Naive B cell (primary cell): ENCODE measurements around the gene CLIC4. TPM values are rescaled to one million over a fixed set of nuclear protein-coding genes. Genes with fewer than 3 reads are reported as not detected.
"Not testable (repeated sequence)": the region's sequence is repeated elsewhere in the genome, so short reads cannot be mapped to it uniquely, and the experiment has no call there.

ENCODE experiments used
- ATAC-seq, 2 donors: fragments of 150-1000 bp; cut with Tn5 transposase; 2 replicates each; pipeline ENCODE4 v1.10.0; 2021; ENCODE audit warnings: low read depth in 2 of 2, mild to moderate bottlenecking in 2 of 2, moderate library complexity in 2 of 2
- DNase-seq: peaks from one replicate; pipeline ENCODE4 v3.0.0; 2022
- H3K27ac Mint-ChIP-seq, 6 donors: one replicate each; pipeline ENCODE4 v1.8.0; 2020 to 2022; ENCODE audit warnings: mild to moderate bottlenecking in 6 of 6, mixed read lengths in 6 of 6, moderate library complexity in 5 of 6, inconsistent platforms in 2 of 6
- H3K27me3 Mint-ChIP-seq, 3 donors: one replicate each; pipeline ENCODE4 v1.8.0; 2021 to 2022; ENCODE audit warnings: mixed read lengths in 3 of 3, mild to moderate bottlenecking in 1 of 3
- H3K36me3 Mint-ChIP-seq, 2 donors: one replicate each; pipeline ENCODE4 v1.8.0; 2020 to 2022; ENCODE audit warnings: mixed read lengths in 2 of 2, inconsistent platforms in 1 of 2, mild to moderate bottlenecking in 1 of 2
- H3K4me1 Mint-ChIP-seq, 3 donors: one replicate each; pipeline ENCODE4 v1.8.0; 2020 to 2022; ENCODE audit warnings: mixed read lengths in 3 of 3, inconsistent platforms in 1 of 3, mild to moderate bottlenecking in 1 of 3, moderate library complexity in 1 of 3
- H3K4me3 Mint-ChIP-seq, 8 donors: one replicate each; pipeline ENCODE4 v1.8.0; 2020 to 2022; ENCODE audit warnings: mild to moderate bottlenecking in 8 of 8, mixed read lengths in 8 of 8, moderate library complexity in 8 of 8, inconsistent platforms in 2 of 8
- H3K9me3 Mint-ChIP-seq, 7 donors: one replicate each; pipeline ENCODE4 v1.8.0; 2020 to 2022; ENCODE audit warnings: mixed read lengths in 7 of 7, mild to moderate bottlenecking in 5 of 7, inconsistent platforms in 2 of 7, moderate library complexity in 1 of 7
- polyA plus RNA-seq, 6 donors: library from polyadenylated mRNA; unstranded; fragments of 300-500 nt; fragmentation: Illumina TruSeq; gene quantifications; one replicate each; pipeline ENCODE4 v1.2.3, GENCODE V29; 2021; ENCODE audit warnings: low read depth in 6 of 6

The CLIC4 gene
- polyA plus RNA-seq, 6 donors from 2014 or later: 76.7 to 108 (median 92.1) TPM

- ATAC-seq (no peak), DNase-seq (no peak)
- peaks cover 9 to 13% of the 10 kb centered on the region in 2 donors for H3K36me3 Mint-ChIP-seq
- no peak overlapping the region for H3K27ac Mint-ChIP-seq
- H3K27me3 Mint-ChIP-seq: no peaks in the 10 kb centered on the region
- H3K9me3 Mint-ChIP-seq: peaks cover 0 to 4% (median 0%) of the 10 kb centered on the region in 7 donors
- H3K4me3 Mint-ChIP-seq: no peak overlapping the region
- peaks cover 31 to 38% (median 34%) of the 10 kb centered on the region in 3 donors for H3K4me1 Mint-ChIP-seq
Observed at GRCh38 chr1:24796524-24796923, 51.3 kb downstream of the CLIC4 start.

DNA sequence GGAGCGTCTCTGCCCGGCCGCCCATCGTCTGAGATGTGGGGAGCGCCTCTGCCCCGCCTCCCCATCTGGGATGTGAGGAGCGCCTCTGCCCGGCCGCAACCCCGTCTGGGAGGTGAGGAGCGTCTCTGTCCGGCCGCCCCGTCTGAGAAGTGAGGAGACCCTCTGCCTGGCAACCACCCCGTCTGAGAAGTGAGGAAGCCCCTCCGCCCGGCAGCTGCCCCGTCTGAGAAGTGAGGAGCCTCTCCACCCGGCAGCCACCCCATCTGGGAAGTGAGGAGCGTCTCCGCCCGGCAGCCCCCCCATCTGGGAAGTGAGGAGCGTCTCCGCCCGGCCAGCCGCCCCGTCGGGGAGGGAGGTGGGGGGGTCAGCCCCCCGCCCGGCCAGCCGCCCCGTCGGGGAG is 54.0 kb downstream of the CLIC4 start:
- DNase-seq, H3K4me3 Mint-ChIP-seq, H3K27me3 Mint-ChIP-seq, ATAC-seq, H3K9me3 Mint-ChIP-seq, H3K27ac Mint-ChIP-seq: not testable (repeated sequence)
- peaks cover 23 to 34% (median 28%) of the 10 kb centered on the region in 3 donors for H3K4me1 Mint-ChIP-seq
- peaks cover 9 to 13% of the 10 kb centered on the region in 2 donors for H3K36me3 Mint-ChIP-seq

- H3K4me1 Mint-ChIP-seq: peaks cover 17 to 39% (median 27%) of the 10 kb centered on the region in 3 donors
- H3K27ac Mint-ChIP-seq: peak overlapping the region; percentile 40 to 94 (median 78)
Observed at GRCh38 chr1:24801176-24801575, 55.9 kb downstream of the CLIC4 start.

DNA sequence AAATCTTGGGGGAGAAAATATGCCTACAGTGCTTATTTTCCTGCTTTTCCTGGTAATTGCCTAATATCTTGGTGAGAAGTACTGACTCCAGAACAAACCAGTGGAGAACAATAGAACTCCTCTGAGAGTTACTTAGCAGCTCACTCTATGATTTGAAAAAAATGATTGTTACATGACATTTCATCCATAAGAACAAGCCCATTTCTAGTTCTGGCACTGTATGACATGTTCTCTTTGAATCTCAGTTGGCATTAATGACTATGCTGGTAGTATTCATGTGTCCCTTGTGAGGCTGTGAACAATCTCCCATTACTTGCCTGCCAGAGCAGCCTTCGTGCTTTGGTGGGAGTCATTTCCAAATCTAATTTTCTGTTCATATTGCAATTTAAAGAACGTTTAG is 58.0 kb downstream of the CLIC4 start:
- Mint-ChIP-seq H3K27ac (peak overlapping the region in 4 of 6 donors; percentile 28 to 73 (median 56)), H3K4me3 (no peak overlapping the region), H3K9me3 (peaks cover 0 to 5% (median 1%) of the 10 kb centered on the region in 7 donors), H3K27me3 (no peaks in the 10 kb centered on the region), H3K36me3 (peaks cover 4 to 19% of the 10 kb centered on the region in 2 donors), H3K4me1 (peaks cover 23 to 56% (median 33%) of the 10 kb centered on the region in 3 donors)
- ATAC-seq: no peak
- no peak for DNase-seq

More at GRCh38 chr1:24801176-24801575, 55.9 kb downstream of the CLIC4 start:
- ATAC-seq (peak; percentile 74 to 81), DNase-seq (peak; percentile 15)
- H3K9me3 Mint-ChIP-seq: peaks cover 0 to 6% (median 1%) of the 10 kb centered on the region in 7 donors
- peaks cover 13 to 20% of the 10 kb centered on the region in 2 donors for H3K36me3 Mint-ChIP-seq
- H3K4me3 Mint-ChIP-seq: peak overlapping the region in 5 of 8 donors; percentile 3 to 87 (median 49)
- no peaks in the 10 kb centered on the region for H3K27me3 Mint-ChIP-seq

GRCh38 chr1:24803987-24804530 is 58.8 kb downstream of the CLIC4 start:
- Mint-ChIP-seq H3K27me3 (no peaks in the 10 kb centered on the region), H3K36me3 (peaks cover 0 to 16% of the 10 kb centered on the region in 2 donors), H3K4me1 (peaks cover 23 to 64% (median 33%) of the 10 kb centered on the region in 3 donors), H3K9me3 (peaks cover 0 to 4% (median 0%) of the 10 kb centered on the region in 7 donors), H3K27ac (peak overlapping the region in 1 of 6 donors; percentile 39), H3K4me3 (no peak overlapping the region)
- no peak for ATAC-seq
- no peak for DNase-seq

DNA sequence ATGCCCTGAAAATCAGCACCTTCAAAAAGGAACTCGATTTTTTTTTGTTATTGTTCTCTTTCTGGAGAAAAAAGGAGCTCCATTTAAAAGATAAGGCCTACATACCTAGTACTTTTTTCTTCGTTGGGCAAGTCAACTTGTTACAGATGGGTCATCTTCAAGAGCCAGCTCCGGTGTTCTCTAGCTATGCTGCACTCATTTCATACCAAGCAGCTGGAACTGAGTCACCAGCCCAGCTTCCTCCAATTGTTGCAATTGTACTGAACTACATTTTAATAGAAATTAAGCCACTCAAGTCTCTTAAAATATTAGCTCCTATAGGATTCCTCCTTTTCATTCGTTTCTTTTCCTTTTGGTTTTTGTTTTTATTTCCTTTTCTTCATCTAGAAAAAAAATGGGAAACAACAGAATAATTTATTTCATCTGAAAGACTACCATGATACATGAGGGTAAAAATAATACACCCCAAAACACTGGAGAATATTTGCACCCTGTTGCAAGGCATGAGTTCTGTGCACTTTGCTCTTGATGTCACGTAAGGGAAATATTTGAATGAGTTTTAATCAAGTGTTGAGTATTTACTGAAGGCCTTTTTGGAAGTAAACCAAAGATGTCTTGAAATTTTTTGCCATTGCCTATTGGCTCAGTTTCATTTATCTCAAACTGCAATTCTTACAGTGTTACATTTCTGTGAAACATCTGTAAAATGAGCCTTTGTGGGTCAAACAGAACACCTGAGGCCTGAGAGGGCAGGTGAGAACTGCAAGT is 60.5 kb downstream of the CLIC4 start:
- H3K4me1 Mint-ChIP-seq: peaks cover 29 to 77% (median 43%) of the 10 kb centered on the region in 3 donors
- ATAC-seq: no peak
- no peak for DNase-seq
- no peak overlapping the region for H3K4me3 Mint-ChIP-seq
- H3K9me3 Mint-ChIP-seq: peaks cover 0 to 3% (median 0%) of the 10 kb centered on the region in 7 donors
- H3K27ac Mint-ChIP-seq: peak overlapping the region in 4 of 6 donors; percentile 28 to 92 (median 66)
- H3K27me3 Mint-ChIP-seq: no peaks in the 10 kb centered on the region
- H3K36me3 Mint-ChIP-seq: peaks cover 0 to 16% of the 10 kb centered on the region in 2 donors

DNA sequence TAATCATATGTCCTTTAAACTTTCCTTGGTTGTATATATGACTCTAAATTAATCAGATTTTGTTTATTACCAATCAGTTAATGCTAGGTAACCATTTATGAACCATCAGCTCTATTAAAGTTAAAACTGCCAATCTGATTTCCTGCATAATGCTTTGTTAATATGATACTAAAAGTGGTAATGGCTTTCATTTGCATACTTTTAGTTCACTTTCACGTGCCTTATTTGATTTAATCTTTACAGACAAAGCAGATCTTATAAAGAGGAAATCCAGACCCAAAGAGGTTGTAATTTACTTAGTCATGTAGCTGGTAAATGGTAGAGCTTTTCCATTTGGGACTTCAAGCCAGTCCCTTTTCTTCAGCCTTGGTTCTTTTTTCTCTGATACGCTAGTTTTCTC is 61.3 kb downstream of the CLIC4 start:
- Mint-ChIP-seq H3K27ac (no peak overlapping the region), H3K27me3 (no peaks in the 10 kb centered on the region), H3K36me3 (peaks cover 0 to 16% of the 10 kb centered on the region in 2 donors), H3K9me3 (peaks cover 0 to 3% (median 0%) of the 10 kb centered on the region in 7 donors), H3K4me1 (peaks cover 24 to 71% (median 36%) of the 10 kb centered on the region in 3 donors), H3K4me3 (peak overlapping the region in 1 of 8 donors; percentile 56)
- DNase-seq: no peak
- ATAC-seq: no peak

GRCh38 chr1:24811494-24811893 is 66.2 kb downstream of the CLIC4 start:
- Mint-ChIP-seq H3K36me3 (peaks cover 11 to 16% of the 10 kb centered on the region in 2 donors), H3K4me1 (peaks cover 21 to 49% (median 28%) of the 10 kb centered on the region in 3 donors)
- not testable (repeated sequence) for H3K4me3 Mint-ChIP-seq, DNase-seq, ATAC-seq, H3K27ac Mint-ChIP-seq, H3K27me3 Mint-ChIP-seq, H3K9me3 Mint-ChIP-seq

DNA sequence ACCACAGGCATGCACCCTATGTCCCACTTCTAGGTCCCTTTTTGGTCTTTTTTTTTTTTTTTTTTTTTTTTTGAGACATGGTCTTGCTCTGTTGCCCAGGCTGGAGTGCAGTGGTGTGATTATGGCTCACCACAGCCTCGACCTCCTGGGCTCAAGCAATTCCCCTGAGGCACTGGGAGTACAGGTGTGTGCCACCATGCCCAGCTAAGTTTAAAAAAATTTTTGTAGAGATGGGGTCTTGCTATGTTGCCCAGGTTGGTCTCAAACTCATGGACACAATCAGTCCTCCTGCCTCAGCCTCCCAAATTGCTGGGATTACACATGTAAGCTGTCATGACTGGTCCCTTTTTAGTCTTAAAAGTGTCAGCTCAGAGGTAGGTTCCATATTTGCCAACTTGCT is 75.0 kb downstream of the CLIC4 start:
- peaks cover 15 to 18% of the 10 kb centered on the region in 2 donors for H3K36me3 Mint-ChIP-seq
- H3K4me1 Mint-ChIP-seq: peaks cover 38 to 75% (median 49%) of the 10 kb centered on the region in 3 donors
- H3K4me3 Mint-ChIP-seq: peak overlapping the region in 1 of 8 donors; percentile 71
- not testable (repeated sequence) for H3K9me3 Mint-ChIP-seq, DNase-seq, H3K27me3 Mint-ChIP-seq
- ATAC-seq: peak in 1 of 2 donors; percentile 18
- peak overlapping the region in 1 of 6 donors; percentile 54 for H3K27ac Mint-ChIP-seq

DNA sequence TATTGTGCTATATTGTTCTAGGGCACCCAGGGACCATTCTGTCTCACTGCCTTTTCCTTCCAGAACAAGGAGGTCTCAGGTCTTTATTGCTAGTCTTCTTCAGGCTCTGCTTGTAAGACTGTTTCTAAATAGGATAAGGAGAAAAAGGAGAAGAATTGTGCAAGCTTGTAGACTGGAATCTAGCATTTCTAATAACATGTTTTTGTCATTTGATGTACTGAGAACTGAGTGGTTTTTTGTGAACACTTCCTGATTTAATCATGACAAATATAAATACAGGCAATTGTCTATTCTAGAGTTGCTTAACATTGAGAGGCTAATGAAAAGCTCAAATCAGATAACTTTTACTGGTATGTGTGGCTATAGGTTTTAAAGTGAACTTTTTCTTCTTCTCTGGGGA is 77.6 kb downstream of the CLIC4 start:
- no peak for DNase-seq
- peak overlapping the region in 2 of 8 donors; percentile 18 to 35 for H3K4me3 Mint-ChIP-seq
- peaks cover 1 to 5% of the 10 kb centered on the region in 2 donors for H3K36me3 Mint-ChIP-seq
- no peaks in the 10 kb centered on the region for H3K27me3 Mint-ChIP-seq
- peak overlapping the region; percentile 0 to 72 (median 28) for H3K27ac Mint-ChIP-seq
- peaks cover 38 to 85% (median 63%) of the 10 kb centered on the region in 3 donors for H3K4me1 Mint-ChIP-seq
- no peak for ATAC-seq
- no peaks in the 10 kb centered on the region for H3K9me3 Mint-ChIP-seq

DNA sequence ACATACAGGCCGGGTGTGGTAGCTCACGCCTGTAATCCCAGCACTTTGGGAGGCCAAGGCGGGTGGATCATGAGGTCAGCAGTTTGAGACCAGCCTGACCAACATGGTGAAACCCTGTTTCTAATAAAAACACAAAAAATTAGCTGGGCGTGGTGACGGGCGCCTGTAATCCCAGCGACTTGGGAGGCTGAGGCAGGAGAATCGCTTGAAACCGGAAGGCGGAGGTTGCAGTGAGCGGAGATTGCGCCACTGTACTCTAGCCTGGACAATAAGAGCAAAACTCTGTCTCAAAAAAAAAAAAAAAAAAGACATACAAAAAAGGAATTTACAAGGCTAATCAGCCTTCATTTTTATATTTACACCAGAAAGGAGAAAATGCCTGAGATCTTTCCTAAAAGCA is 78.2 kb downstream of the CLIC4 start:
- H3K36me3 Mint-ChIP-seq, H3K4me3 Mint-ChIP-seq, ATAC-seq, H3K27me3 Mint-ChIP-seq, H3K9me3 Mint-ChIP-seq, DNase-seq: not testable (repeated sequence)
- peak overlapping the region in 2 of 6 donors; percentile 20 to 30 for H3K27ac Mint-ChIP-seq
- H3K4me1 Mint-ChIP-seq: peaks cover 43 to 89% (median 69%) of the 10 kb centered on the region in 3 donors

- Mint-ChIP-seq H3K36me3 (peaks cover 0 to 5% of the 10 kb centered on the region in 2 donors), H3K27ac (peak overlapping the region; percentile 7 to 69 (median 44)), H3K4me1 (peaks cover 47 to 91% (median 79%) of the 10 kb centered on the region in 3 donors), H3K27me3 (no peaks in the 10 kb centered on the region), H3K9me3 (no peaks in the 10 kb centered on the region), H3K4me3 (no peak overlapping the region)
- ATAC-seq: no peak
- DNase-seq: no peak
Observed at GRCh38 chr1:24825174-24825573, 79.9 kb downstream of the CLIC4 start.

- ATAC-seq: no peak
- H3K4me1 Mint-ChIP-seq: peaks cover 43 to 81% (median 81%) of the 10 kb centered on the region in 3 donors
- no peaks in the 10 kb centered on the region for H3K27me3 Mint-ChIP-seq
- no peak for DNase-seq
- H3K27ac Mint-ChIP-seq: peak overlapping the region in 3 of 6 donors; percentile 36 to 62 (median 57)
- no peaks in the 10 kb centered on the region for H3K9me3 Mint-ChIP-seq
- H3K36me3 Mint-ChIP-seq: peaks cover 0 to 5% of the 10 kb centered on the region in 2 donors
- no peak overlapping the region for H3K4me3 Mint-ChIP-seq
Observed at GRCh38 chr1:24826510-24826909, 81.3 kb downstream of the CLIC4 start.
